ENCODE data around the gene GPX2. TPM values are rescaled to one million over a fixed set of nuclear protein-coding genes. Genes with fewer than 3 reads are reported as not detected.

The GPX2 gene
- total RNA-seq, 1 donor from 2014 or later: not detected

DNA sequence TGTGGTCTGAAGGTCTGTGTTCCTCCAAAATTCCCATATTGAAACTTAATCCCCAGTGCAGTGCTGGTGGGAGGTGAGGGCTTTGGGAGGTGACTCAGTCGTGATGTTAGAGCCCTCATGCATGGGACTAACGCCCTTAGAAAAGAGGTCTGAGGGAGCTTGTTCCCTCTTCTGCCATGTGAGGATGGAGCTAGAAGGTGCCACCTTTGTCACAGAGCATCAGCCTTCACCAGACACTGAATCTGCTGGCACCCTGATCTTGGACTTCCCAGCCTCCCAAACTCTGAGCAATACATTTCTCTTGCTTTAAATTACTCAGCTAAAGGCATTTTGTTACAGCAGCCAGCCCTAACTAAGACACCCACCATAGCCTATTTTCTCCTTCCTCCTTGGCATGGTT is 15.7 kb upstream of the GPX2 start:
- Histone ChIP-seq H2AFZ (ENCODE audit: low read depth, low read length) (no peak overlapping the region), H3K4me3 (ENCODE audit: insufficient read depth, low read depth, low read length) (no peak overlapping the region), H3K9ac (ENCODE audit: low read length) (no peak overlapping the region), H3K27me3 (ENCODE audit: insufficient read depth, low read length) (no peaks in the 10 kb centered on the region), H3K27ac (ENCODE audit: low read depth, low read length) (no peak overlapping the region), H3K4me1 (ENCODE audit: insufficient read depth, low read length) (no peaks in the 10 kb centered on the region), H3K36me3 (ENCODE audit: insufficient read depth, low read length) (no peaks in the 10 kb centered on the region), H4K20me1 (ENCODE audit: insufficient read depth, low read length) (peaks cover 20% of the 10 kb centered on the region), H3K9me3 (ENCODE audit: insufficient read depth, low read depth, low read length) (no peaks in the 10 kb centered on the region), H3K79me2 (ENCODE audit: insufficient read depth, low read length) (no peaks in the 10 kb centered on the region), H3K4me2 (ENCODE audit: low read length) (no peak overlapping the region)
- peaks cover 14% of the 10 kb centered on the region for H3K36me3 Mint-ChIP-seq (ENCODE audit: low read depth, unreplicated experiment)
- H3K27ac Mint-ChIP-seq (ENCODE audit: unreplicated experiment): no peak overlapping the region
- H3K9me3 Mint-ChIP-seq (ENCODE audit: unreplicated experiment): no peaks in the 10 kb centered on the region
- TF ChIP-seq EZH2 (IDR thresholded peaks at IDR 0.05; ENCODE audit: insufficient read depth, low read length): no peak
- TF ChIP-seq, protein P1, sequence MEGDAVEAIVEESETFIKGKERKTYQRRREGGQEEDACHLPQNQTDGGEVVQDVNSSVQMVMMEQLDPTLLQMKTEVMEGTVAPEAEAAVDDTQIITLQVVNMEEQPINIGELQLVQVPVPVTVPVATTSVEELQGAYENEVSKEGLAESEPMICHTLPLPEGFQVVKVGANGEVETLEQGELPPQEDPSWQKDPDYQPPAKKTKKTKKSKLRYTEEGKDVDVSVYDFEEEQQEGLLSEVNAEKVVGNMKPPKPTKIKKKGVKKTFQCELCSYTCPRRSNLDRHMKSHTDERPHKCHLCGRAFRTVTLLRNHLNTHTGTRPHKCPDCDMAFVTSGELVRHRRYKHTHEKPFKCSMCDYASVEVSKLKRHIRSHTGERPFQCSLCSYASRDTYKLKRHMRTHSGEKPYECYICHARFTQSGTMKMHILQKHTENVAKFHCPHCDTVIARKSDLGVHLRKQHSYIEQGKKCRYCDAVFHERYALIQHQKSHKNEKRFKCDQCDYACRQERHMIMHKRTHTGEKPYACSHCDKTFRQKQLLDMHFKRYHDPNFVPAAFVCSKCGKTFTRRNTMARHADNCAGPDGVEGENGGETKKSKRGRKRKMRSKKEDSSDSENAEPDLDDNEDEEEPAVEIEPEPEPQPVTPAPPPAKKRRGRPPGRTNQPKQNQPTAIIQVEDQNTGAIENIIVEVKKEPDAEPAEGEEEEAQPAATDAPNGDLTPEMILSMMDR (IDR thresholded peaks at IDR 0.05; ENCODE audit: insufficient read depth, low read depth, low read length): no peak
- DNase-seq (ENCODE audit: low read depth) (no peak), FAIRE-seq (no peak)
- H3K4me3 Mint-ChIP-seq (ENCODE audit: unreplicated experiment): no peak overlapping the region
- no peaks in the 10 kb centered on the region for H3K27me3 Mint-ChIP-seq (ENCODE audit: low read depth, unreplicated experiment)
- H3K4me1 Mint-ChIP-seq (ENCODE audit: low read depth, unreplicated experiment): no peaks in the 10 kb centered on the region

DNA sequence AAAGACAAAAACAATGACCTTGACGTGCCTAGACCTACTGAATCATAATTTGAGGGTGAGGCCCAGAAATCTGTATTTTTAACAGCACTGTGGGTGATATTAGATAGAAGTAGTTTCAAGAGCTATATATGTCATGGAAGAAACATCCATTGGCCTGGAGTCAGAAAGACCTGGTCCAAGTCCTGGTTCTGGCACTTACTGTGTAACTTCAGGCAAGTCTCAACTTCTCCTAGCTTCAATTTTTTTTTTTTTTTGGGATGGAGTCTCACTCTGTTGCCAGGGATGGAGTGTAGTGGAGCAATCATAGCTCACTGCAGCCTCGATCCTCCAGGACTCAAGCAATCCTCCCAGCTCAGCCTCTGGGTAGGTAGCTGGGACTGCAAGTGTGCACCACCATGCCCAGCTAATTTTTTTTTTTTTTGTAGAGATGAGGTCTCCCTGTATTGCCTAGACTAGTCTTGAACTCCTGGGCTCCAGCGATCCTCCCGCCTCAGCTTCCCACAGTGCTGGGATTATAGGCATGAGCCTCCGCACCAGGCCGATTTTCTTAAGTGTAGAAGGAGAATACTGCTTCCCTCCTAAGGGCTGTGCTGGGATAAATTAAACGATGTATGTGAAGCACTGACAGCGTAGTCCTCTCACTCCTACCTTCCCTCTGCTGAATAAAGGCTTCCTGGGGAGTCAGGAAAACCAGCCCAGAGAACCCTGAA is 14.3 kb upstream of the GPX2 start:
- Histone ChIP-seq H3K36me3 (ENCODE audit: insufficient read depth, low read length) (no peaks in the 10 kb centered on the region), H2AFZ (ENCODE audit: low read depth, low read length) (no peak overlapping the region), H4K20me1 (ENCODE audit: insufficient read depth, low read length) (peaks cover 19% of the 10 kb centered on the region), H3K9me3 (ENCODE audit: insufficient read depth, low read depth, low read length) (no peaks in the 10 kb centered on the region), H3K4me1 (ENCODE audit: insufficient read depth, low read length) (no peaks in the 10 kb centered on the region), H3K9ac (ENCODE audit: low read length) (no peak overlapping the region), H3K4me2 (ENCODE audit: low read length) (no peak overlapping the region), H3K27me3 (ENCODE audit: insufficient read depth, low read length) (no peaks in the 10 kb centered on the region), H3K79me2 (ENCODE audit: insufficient read depth, low read length) (no peaks in the 10 kb centered on the region), H3K27ac (ENCODE audit: low read depth, low read length) (no peak overlapping the region), H3K4me3 (ENCODE audit: insufficient read depth, low read depth, low read length) (no peak overlapping the region)
- Mint-ChIP-seq H3K4me1 (ENCODE audit: low read depth, unreplicated experiment) (no peaks in the 10 kb centered on the region), H3K4me3 (ENCODE audit: unreplicated experiment) (no peak overlapping the region), H3K27me3 (ENCODE audit: low read depth, unreplicated experiment) (no peaks in the 10 kb centered on the region), H3K9me3 (ENCODE audit: unreplicated experiment) (no peaks in the 10 kb centered on the region), H3K36me3 (ENCODE audit: low read depth, unreplicated experiment) (peaks cover 18% of the 10 kb centered on the region), H3K27ac (ENCODE audit: unreplicated experiment) (no peak overlapping the region)
- DNase-seq (ENCODE audit: low read depth) (no peak), FAIRE-seq (no peak)
- TF ChIP-seq EZH2 (IDR thresholded peaks at IDR 0.05; ENCODE audit: insufficient read depth, low read length): no peak
- TF ChIP-seq, protein P1 (IDR thresholded peaks at IDR 0.05; ENCODE audit: insufficient read depth, low read depth, low read length): no peak

DNA sequence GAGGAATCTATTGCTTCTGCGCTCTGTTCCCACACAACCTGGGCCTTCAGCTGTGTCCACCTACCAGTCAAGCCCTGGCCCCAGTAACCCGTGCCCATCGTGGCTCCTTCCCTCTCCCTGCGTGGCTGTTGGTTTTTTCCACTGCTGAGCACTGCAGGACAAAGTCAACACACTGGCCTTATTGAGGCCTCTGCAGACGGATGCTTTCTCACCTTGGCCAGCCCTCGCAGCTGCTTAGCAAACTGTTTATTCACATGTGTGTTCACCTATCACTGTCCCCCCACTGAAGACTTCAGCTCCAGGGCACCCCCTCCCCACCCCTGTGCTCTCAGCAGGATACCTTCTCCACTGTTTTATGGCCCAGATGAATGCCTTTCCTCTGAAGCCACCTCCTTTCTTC is 12.8 kb upstream of the GPX2 start:
- H3K4me1 Mint-ChIP-seq (ENCODE audit: low read depth, unreplicated experiment): no peaks in the 10 kb centered on the region
- no peaks in the 10 kb centered on the region for H3K9me3 ChIP-seq (ENCODE audit: insufficient read depth, low read depth, low read length)
- FAIRE-seq (no peak), DNase-seq (ENCODE audit: low read depth) (no peak)
- no peak overlapping the region for H3K4me3 ChIP-seq (ENCODE audit: insufficient read depth, low read depth, low read length)
- no peak overlapping the region for H3K9ac ChIP-seq (ENCODE audit: low read length)
- no peaks in the 10 kb centered on the region for H3K27me3 ChIP-seq (ENCODE audit: insufficient read depth, low read length)
- H3K4me3 Mint-ChIP-seq (ENCODE audit: unreplicated experiment): no peak overlapping the region
- H3K9me3 Mint-ChIP-seq (ENCODE audit: unreplicated experiment): no peaks in the 10 kb centered on the region
- H3K79me2 ChIP-seq (ENCODE audit: insufficient read depth, low read length): no peaks in the 10 kb centered on the region
- H3K36me3 Mint-ChIP-seq (ENCODE audit: low read depth, unreplicated experiment): peaks cover 26% of the 10 kb centered on the region
- H3K4me1 ChIP-seq (ENCODE audit: insufficient read depth, low read length): no peaks in the 10 kb centered on the region
- H3K27ac ChIP-seq (ENCODE audit: low read depth, low read length): no peak overlapping the region
- TF ChIP-seq EZH2 (IDR thresholded peaks at IDR 0.05; ENCODE audit: insufficient read depth, low read length): no peak
- TF ChIP-seq, protein P1 (IDR thresholded peaks at IDR 0.05; ENCODE audit: insufficient read depth, low read depth, low read length): no peak
- H3K27ac Mint-ChIP-seq (ENCODE audit: unreplicated experiment): no peak overlapping the region
- H3K27me3 Mint-ChIP-seq (ENCODE audit: low read depth, unreplicated experiment): no peaks in the 10 kb centered on the region
- H3K36me3 ChIP-seq (ENCODE audit: insufficient read depth, low read length): no peaks in the 10 kb centered on the region
- H4K20me1 ChIP-seq (ENCODE audit: insufficient read depth, low read length): peaks cover 19% of the 10 kb centered on the region
- H3K4me2 ChIP-seq (ENCODE audit: low read length): no peak overlapping the region
- no peak overlapping the region for H2AFZ ChIP-seq (ENCODE audit: low read depth, low read length)
